H9 (cell line): ENCODE results near the gene RAX2. TPM values are rescaled to one million over a fixed set of nuclear protein-coding genes. Genes with fewer than 3 reads are reported as not detected.

Experiments used
- DNase-seq: peaks from one replicate; pipeline ENCODE4 v3.0.0-alpha.2; 2017
- H2AFZ ChIP-seq: one replicate; pipeline ENCODE4 v1.6.1; 2013; ENCODE audit warnings: mild to moderate bottlenecking, low read length, control low read depth, moderate library complexity
- H2AK5ac ChIP-seq: 2 replicates; pipeline ENCODE4 v1.6.1; 2013; ENCODE audit warnings: low read length, control low read depth, mixed read lengths; ENCODE audit not compliant: insufficient read length
- H2BK120ac ChIP-seq: one replicate; pipeline ENCODE4 v1.6.1; 2013; ENCODE audit warnings: low read depth, mild to moderate bottlenecking, low read length, control low read depth, inconsistent platforms; ENCODE audit not compliant: poor library complexity, severe bottlenecking
- H2BK12ac ChIP-seq: 2 replicates; pipeline ENCODE4 v1.6.1; 2013; ENCODE audit warnings: low read length, control low read depth, mixed read lengths, low read depth; ENCODE audit not compliant: insufficient read length
- H2BK15ac ChIP-seq: 2 replicates; pipeline ENCODE4 v1.6.1; 2013; ENCODE audit warnings: low read depth, low read length, control low read depth
- H2BK20ac ChIP-seq: one replicate; pipeline ENCODE4 v1.6.1; 2013; ENCODE audit warnings: low read depth, mild to moderate bottlenecking, low read length, control low read depth, inconsistent platforms; ENCODE audit not compliant: poor library complexity, severe bottlenecking
- H2BK5ac ChIP-seq: 2 replicates; pipeline ENCODE4 v1.6.1; 2013; ENCODE audit warnings: low read length, control low read depth, mixed read lengths; ENCODE audit not compliant: insufficient read length
- H3K14ac ChIP-seq: 2 replicates; pipeline ENCODE4 v1.6.1; 2013; ENCODE audit warnings: low read length, control low read depth; ENCODE audit not compliant: insufficient read depth
- H3K18ac ChIP-seq: 2 replicates; pipeline ENCODE4 v1.6.1; 2013; ENCODE audit warnings: low read depth, mild to moderate bottlenecking, mixed read lengths, low read length, control low read depth; ENCODE audit not compliant: insufficient read length
- H3K23ac ChIP-seq: 2 replicates; pipeline ENCODE4 v1.6.1; 2013; ENCODE audit warnings: low read length, control low read depth, mixed read lengths, low read depth; ENCODE audit not compliant: insufficient read length
- H3K23me2 ChIP-seq: 2 replicates; pipeline ENCODE4 v1.6.1; 2013; ENCODE audit warnings: low read depth, mild to moderate bottlenecking, mixed read lengths, low read length, control low read depth; ENCODE audit not compliant: insufficient read length, poor library complexity, severe bottlenecking
- H3K27ac ChIP-seq: 2 replicates; pipeline ENCODE4 v1.5.1; 2013; ENCODE audit warnings: low read length, control low read depth, mixed read lengths, low read depth; ENCODE audit not compliant: insufficient read length
- H3K27me3 ChIP-seq: 2 replicates; pipeline ENCODE4 v1.6.1; 2013; ENCODE audit warnings: low read length, control low read depth, inconsistent platforms; ENCODE audit not compliant: insufficient read depth
- H3K4ac ChIP-seq: 2 replicates; pipeline ENCODE4 v1.6.1; 2013; ENCODE audit warnings: low read depth, mild to moderate bottlenecking, control low read depth, inconsistent platforms, low read length, moderate library complexity
- H3K4me1 ChIP-seq: 2 replicates; pipeline ENCODE4 v1.6.1; 2013; ENCODE audit warnings: low read length, control low read depth, inconsistent platforms; ENCODE audit not compliant: insufficient read depth
- H3K4me2 ChIP-seq: 2 replicates; pipeline ENCODE4 v1.6.1; 2013; ENCODE audit warnings: low read length, control low read depth, mixed read lengths; ENCODE audit not compliant: insufficient read length, insufficient read depth
- H3K56ac ChIP-seq: 2 replicates; pipeline ENCODE4 v1.6.1; 2013; ENCODE audit warnings: low read depth, mild to moderate bottlenecking, mixed read lengths, low read length, control low read depth; ENCODE audit not compliant: insufficient read length
- H3K79me1 ChIP-seq: 2 replicates; pipeline ENCODE4 v1.6.1; 2013; ENCODE audit warnings: low read depth, mild to moderate bottlenecking, moderate library complexity, low read length, control low read depth, inconsistent platforms; ENCODE audit not compliant: insufficient read depth, poor library complexity, severe bottlenecking
- H3K79me2 ChIP-seq: 2 replicates; pipeline ENCODE4 v1.6.1; 2013; ENCODE audit warnings: low read length, control low read depth, inconsistent platforms; ENCODE audit not compliant: insufficient read depth
- H3K9ac ChIP-seq: 2 replicates; pipeline ENCODE4 v1.6.1; 2013; ENCODE audit warnings: low read length, control low read depth, mixed read lengths; ENCODE audit not compliant: insufficient read length; ENCODE audit errors: extremely low read depth
- H3K9me3 ChIP-seq: one replicate; pipeline ENCODE4 v1.6.1; 2013; ENCODE audit warnings: low read depth, low read length, inconsistent platforms; ENCODE audit not compliant: control insufficient read depth
- H3T11ph ChIP-seq: one replicate; pipeline ENCODE4 v1.6.1; 2013; ENCODE audit warnings: mild to moderate bottlenecking, low read length, control low read depth, inconsistent platforms
- H4K20me1 ChIP-seq: one replicate; pipeline ENCODE4 v1.6.1; 2013; ENCODE audit not compliant: control insufficient read depth, insufficient read length, insufficient read depth
- H4K5ac ChIP-seq: 2 replicates; pipeline ENCODE4 v1.6.1; 2013; ENCODE audit warnings: low read depth, mild to moderate bottlenecking, mixed read lengths, low read length, control low read depth; ENCODE audit not compliant: insufficient read length
- H4K8ac ChIP-seq: replicated peaks from 2 replicates; pipeline ENCODE4 v1.6.1; 2013; ENCODE audit warnings: low read length, control low read depth, mixed read lengths, low read depth; ENCODE audit not compliant: insufficient read length
- H4K91ac ChIP-seq: 2 replicates; pipeline ENCODE4 v1.6.1; 2013; ENCODE audit warnings: low read depth, mild to moderate bottlenecking, moderate library complexity, mixed read lengths, low read length, control low read depth; ENCODE audit not compliant: insufficient read length
- H3K27ac Mint-ChIP-seq, 3 experiments: 2 replicates in 2 of 3; 3 replicates in 1 of 3; pipeline ENCODE4 v1.8.0; 2020 to 2021; ENCODE audit warnings: mixed read lengths in 3 of 3, mild to moderate bottlenecking in 1 of 3, moderate library complexity in 1 of 3
- H3K27me3 Mint-ChIP-seq: 2 replicates; pipeline ENCODE4 v1.8.0; 2021; ENCODE audit warnings: low read depth, mild to moderate bottlenecking, moderate library complexity, mixed read lengths
- H3K36me3 Mint-ChIP-seq, 3 experiments: 2 replicates in 2 of 3; 3 replicates in 1 of 3; pipeline ENCODE4 v1.8.0; 2020 to 2021; ENCODE audit warnings: low read depth in 3 of 3, mixed read lengths in 3 of 3; ENCODE audit not compliant: insufficient read depth in 1 of 3
- H3K4me1 Mint-ChIP-seq, 2 experiments: 2 replicates each; pipeline ENCODE4 v1.8.0; 2020; ENCODE audit warnings: mixed read lengths in 2 of 2
- H3K4me3 Mint-ChIP-seq, 2 experiments: 2 replicates in 1 of 2; 3 replicates in 1 of 2; pipeline ENCODE4 v1.8.0; 2020 to 2021; ENCODE audit warnings: mild to moderate bottlenecking in 2 of 2, mixed read lengths in 2 of 2, moderate library complexity in 1 of 2
- H3K9me3 Mint-ChIP-seq, 2 experiments: 2 replicates in 1 of 2; 3 replicates in 1 of 2; pipeline ENCODE4 v1.8.0; 2020; ENCODE audit warnings: mild to moderate bottlenecking in 2 of 2, mixed read lengths in 2 of 2, moderate library complexity in 1 of 2
- CTCF ChIP-seq: fragments of 200-600 bp; sonication (generic); conservative IDR thresholded peaks from 3 replicates; pipeline ENCODE4 v1.8.0; 2021; ENCODE audit warnings: antibody characterized with exemption, mild to moderate bottlenecking
- WGBS: extraction: QIAGEN DNeasy Blood & Tissue Kit; methylation state at CpG from one replicate; pipeline ENCODE4 v1.1.7; 2013; ENCODE audit warnings: missing lambda C conversion rate, low lambda C conversion rate, mixed read lengths; ENCODE audit not compliant: insufficient read length; ENCODE audit errors: extremely low coverage; 5-methylcytosine and 5-hydroxymethylcytosine counted together
- total RNA-seq: library from RNA; stranded (reverse); gene quantifications from 2 replicates; pipeline ENCODE4 v1.2.1, GENCODE V29; 2021

RAX2 gene
- total RNA-seq, 1 experiment from 2014 or later: not detected

GRCh38 chr19:3721131-3721886, 50.7 kb downstream of the RAX2 start:
- Histone ChIP-seq H3K9ac (no peak overlapping the region), H3K56ac (no peak overlapping the region), H4K5ac (no peak overlapping the region), H3K79me1 (no peaks in the 10 kb centered on the region), H3K23ac (no peak overlapping the region), H3K9me3 (no peaks in the 10 kb centered on the region), H2AFZ (no peak overlapping the region), H3K23me2 (peaks cover 10% of the 10 kb centered on the region), H4K91ac (no peak overlapping the region), H2AK5ac (no peak overlapping the region), H2BK12ac (no peak overlapping the region), H3K27me3 (no peaks in the 10 kb centered on the region), H3K4me2 (peak overlapping the region; percentile 92), H3K4me1 (no peaks in the 10 kb centered on the region; the same call in 1 of the 2 replicates), H2BK15ac (no peak overlapping the region), H3K79me2 (no peaks in the 10 kb centered on the region), H3K14ac (no peak overlapping the region), H2BK20ac (no peak overlapping the region), H3K4ac (no peak overlapping the region), H4K8ac (no peak overlapping the region), H2BK120ac (no peak overlapping the region), H3K18ac (no peak overlapping the region), H2BK5ac (no peak overlapping the region), H3T11ph (no peak overlapping the region), H4K20me1 (no peaks in the 10 kb centered on the region), H3K27ac (no peak overlapping the region)
- no peak for TF ChIP-seq CTCF
- WGBS: no CpG with 5 or more reads among the region's 46 CpGs
- Mint-ChIP-seq H3K4me1 (peaks cover 16 to 43% of the 10 kb centered on the region in 2 experiments), H3K9me3 (no peaks in the 10 kb centered on the region; a peak in 1 of 5 replicates), H3K36me3 (no peaks in the 10 kb centered on the region), H3K27ac (no peak overlapping the region), H3K4me3 (peak overlapping the region; percentile 71 to 87), H3K27me3 (peaks cover 3% of the 10 kb centered on the region)
- peak; percentile 98 for DNase-seq
